ENCODE results near the gene PHKA2.

Gene PHKA2

GRCh38 chrX:18961686-18962085 lies 22.2 kb downstream of the PHKA2 start:
- Mint-ChIP-seq H3K27me3 (no peaks in the 10 kb centered on the region), H3K27ac (no peak overlapping the region), H3K36me3 (no peaks in the 10 kb centered on the region), H3K4me1 (ENCODE audit: low read depth) (peaks cover 25% of the 10 kb centered on the region), H3K4me3 (no peak overlapping the region), H3K9me3 (ENCODE audit: low read depth) (no peaks in the 10 kb centered on the region)

DNA sequence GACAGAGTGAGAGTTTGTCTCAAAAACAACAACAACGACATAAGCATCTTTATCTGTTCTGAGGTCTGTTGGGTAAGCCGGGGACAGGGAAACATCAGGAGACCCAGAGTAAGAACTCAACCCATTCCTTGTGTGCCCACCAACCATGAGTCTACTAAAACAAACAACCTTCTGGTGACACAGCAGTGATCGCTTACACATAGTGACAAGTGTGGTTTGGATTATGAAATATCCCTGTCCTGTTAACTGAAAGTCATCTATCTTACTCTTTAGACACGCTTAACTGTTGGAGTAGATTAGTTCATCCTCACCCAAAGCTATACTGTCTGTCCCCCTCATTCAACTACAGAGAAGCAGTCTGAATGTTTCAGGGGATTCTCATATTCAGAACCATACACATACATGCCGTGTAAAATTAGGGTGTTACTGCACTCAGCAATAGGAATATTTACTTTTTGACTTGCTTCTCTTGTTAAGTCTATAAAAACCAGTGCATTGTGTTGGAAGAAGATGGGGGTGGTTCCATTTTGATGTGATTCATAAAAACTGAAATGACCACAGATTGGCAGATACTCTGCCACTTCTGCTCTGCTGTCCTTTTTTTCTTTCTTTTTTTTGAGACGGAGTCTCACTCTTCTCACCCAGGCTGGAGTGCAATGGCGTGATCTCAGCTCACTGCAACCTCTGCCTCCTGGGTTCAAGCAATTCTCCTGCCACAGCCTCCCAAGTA lies 27.4 kb downstream of the PHKA2 start:
- no peak overlapping the region for H3K27ac Mint-ChIP-seq
- no peaks in the 10 kb centered on the region for H3K9me3 Mint-ChIP-seq (ENCODE audit: low read depth)
- H3K36me3 Mint-ChIP-seq = no peaks in the 10 kb centered on the region
- H3K4me1 Mint-ChIP-seq (ENCODE audit: low read depth) = peaks cover 11% of the 10 kb centered on the region
- H3K4me3 Mint-ChIP-seq = no peak overlapping the region
- H3K27me3 Mint-ChIP-seq = no peaks in the 10 kb centered on the region

GRCh38 chrX:18955676-18956075 lies 28.2 kb downstream of the PHKA2 start:
- H3K27ac Mint-ChIP-seq = no peak overlapping the region
- H3K4me3 Mint-ChIP-seq = no peak overlapping the region
- H3K36me3 Mint-ChIP-seq = no peaks in the 10 kb centered on the region
- H3K9me3 Mint-ChIP-seq (ENCODE audit: low read depth) = no peaks in the 10 kb centered on the region
- peaks cover 10% of the 10 kb centered on the region for H3K4me1 Mint-ChIP-seq (ENCODE audit: low read depth)
- no peaks in the 10 kb centered on the region for H3K27me3 Mint-ChIP-seq

DNA sequence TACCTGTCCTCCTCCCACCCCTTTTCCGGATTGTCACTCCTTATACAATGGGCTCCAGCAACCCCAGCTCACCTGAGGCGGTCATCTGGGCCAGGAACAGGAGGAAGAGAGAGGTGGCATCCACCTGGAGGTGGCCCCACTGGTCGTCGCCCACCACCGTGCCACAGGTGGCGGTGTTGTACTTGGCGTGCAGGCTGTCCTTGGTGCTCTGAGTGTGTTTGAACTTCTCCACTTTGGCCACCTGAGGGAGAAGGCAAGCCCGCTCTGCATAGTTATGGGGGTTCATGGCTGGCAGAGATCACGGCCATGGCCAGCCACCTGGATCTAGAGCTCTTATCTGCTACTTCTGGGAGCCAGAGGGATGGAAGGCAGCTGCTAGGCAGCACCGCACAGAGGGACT lies 32.9 kb downstream of the PHKA2 start:
- H3K36me3 Mint-ChIP-seq = peaks cover 5% of the 10 kb centered on the region
- H3K4me1 Mint-ChIP-seq (ENCODE audit: low read depth) = peaks cover 4% of the 10 kb centered on the region
- no peaks in the 10 kb centered on the region for H3K9me3 Mint-ChIP-seq (ENCODE audit: low read depth)
- no peaks in the 10 kb centered on the region for H3K27me3 Mint-ChIP-seq
- no peak overlapping the region for H3K27ac Mint-ChIP-seq
- no peak overlapping the region for H3K4me3 Mint-ChIP-seq

DNA sequence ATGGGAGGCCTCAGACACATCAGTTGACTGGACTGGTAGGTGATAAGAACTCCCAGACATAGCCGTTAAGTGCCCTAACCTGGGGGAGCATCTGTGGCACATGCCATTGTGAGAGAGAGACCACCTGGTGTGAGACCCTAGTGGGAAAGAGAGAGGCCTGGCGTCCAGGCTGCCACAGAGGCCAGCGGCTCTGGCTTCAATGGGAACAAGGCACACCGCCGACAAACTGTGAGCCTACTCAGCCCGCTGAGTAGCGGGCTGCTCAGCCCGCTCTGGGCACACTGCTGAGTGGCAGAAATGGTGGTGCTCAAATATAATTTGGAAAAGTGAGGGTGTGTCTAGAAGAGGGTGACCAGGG lies 34.0 kb downstream of the PHKA2 start:
- Mint-ChIP-seq H3K4me1 (ENCODE audit: low read depth) (no peaks in the 10 kb centered on the region), H3K4me3 (no peak overlapping the region), H3K27me3 (no peaks in the 10 kb centered on the region), H3K36me3 (peaks cover 5% of the 10 kb centered on the region), H3K9me3 (ENCODE audit: low read depth) (no peaks in the 10 kb centered on the region), H3K27ac (no peak overlapping the region)

DNA sequence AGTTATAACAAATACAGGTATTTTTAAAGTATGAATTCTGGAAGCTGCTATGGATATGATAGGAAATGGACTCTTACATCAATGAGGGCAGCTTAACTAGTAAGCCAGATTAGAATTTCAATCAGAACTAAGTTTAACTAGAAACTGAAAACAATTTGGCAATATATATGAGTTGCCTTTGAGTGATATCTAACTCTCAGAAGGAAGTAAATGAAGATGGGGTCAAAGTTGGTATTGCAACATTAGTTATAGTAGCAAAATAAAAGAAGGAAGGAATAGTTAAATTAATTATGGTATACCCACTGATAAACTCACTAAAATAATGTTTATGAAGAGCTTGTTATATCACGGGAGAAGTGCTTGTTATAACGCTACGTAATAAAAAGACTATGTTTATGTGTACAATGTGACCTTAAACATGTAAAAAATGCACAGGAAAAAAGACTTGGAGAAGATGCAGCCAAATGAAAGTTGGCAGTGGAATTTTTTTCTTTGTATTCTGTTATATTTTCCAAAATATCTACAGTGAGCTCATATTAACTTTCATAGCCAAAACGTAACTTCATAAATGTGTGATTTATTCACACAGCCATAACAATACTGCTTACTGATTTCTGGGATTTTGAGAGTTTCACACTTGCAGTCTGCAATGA lies 34.5 kb downstream of the PHKA2 start:
- no peak overlapping the region for H3K27ac Mint-ChIP-seq
- peaks cover 5% of the 10 kb centered on the region for H3K36me3 Mint-ChIP-seq
- H3K4me1 Mint-ChIP-seq (ENCODE audit: low read depth) = no peaks in the 10 kb centered on the region
- no peak overlapping the region for H3K4me3 Mint-ChIP-seq
- H3K27me3 Mint-ChIP-seq = no peaks in the 10 kb centered on the region
- no peaks in the 10 kb centered on the region for H3K9me3 Mint-ChIP-seq (ENCODE audit: low read depth)

- Mint-ChIP-seq H3K9me3 (ENCODE audit: low read depth) (no peaks in the 10 kb centered on the region), H3K36me3 (peaks cover 5% of the 10 kb centered on the region), H3K27me3 (no peaks in the 10 kb centered on the region), H3K4me3 (no peak overlapping the region), H3K4me1 (ENCODE audit: low read depth) (no peaks in the 10 kb centered on the region), H3K27ac (no peak overlapping the region)
Measured at GRCh38 chrX:18946611-18947010, 37.3 kb downstream of the PHKA2 start.

DNA sequence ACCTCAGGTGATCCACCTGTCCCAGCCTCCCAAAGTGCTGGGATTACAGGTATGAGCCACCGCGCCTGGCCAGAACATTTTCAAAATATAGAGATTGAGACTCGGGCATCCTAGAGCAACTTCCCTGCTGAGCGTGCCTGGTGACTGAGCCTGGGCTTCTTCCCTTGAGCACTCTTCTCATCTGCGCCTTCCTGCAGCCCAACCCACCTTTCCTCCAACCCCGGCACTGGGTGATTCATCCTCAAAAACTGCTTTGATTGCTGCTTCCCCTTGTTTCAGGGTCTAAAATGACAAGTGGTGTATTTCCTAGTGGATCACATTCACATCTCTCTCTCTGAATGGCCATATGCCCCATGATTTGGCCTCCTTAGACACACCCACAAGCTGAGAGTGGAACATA lies 37.8 kb downstream of the PHKA2 start:
- no peaks in the 10 kb centered on the region for H3K27me3 Mint-ChIP-seq
- H3K4me3 Mint-ChIP-seq = no peak overlapping the region
- no peak overlapping the region for H3K27ac Mint-ChIP-seq
- H3K4me1 Mint-ChIP-seq (ENCODE audit: low read depth) = no peaks in the 10 kb centered on the region
- no peaks in the 10 kb centered on the region for H3K9me3 Mint-ChIP-seq (ENCODE audit: low read depth)
- peaks cover 5% of the 10 kb centered on the region for H3K36me3 Mint-ChIP-seq

GRCh38 chrX:18945483-18945882 lies 38.4 kb downstream of the PHKA2 start:
- H3K27ac Mint-ChIP-seq = no peak overlapping the region
- H3K27me3 Mint-ChIP-seq = no peaks in the 10 kb centered on the region
- H3K4me3 Mint-ChIP-seq = no peak overlapping the region
- H3K36me3 Mint-ChIP-seq = peaks cover 5% of the 10 kb centered on the region
- H3K4me1 Mint-ChIP-seq (ENCODE audit: low read depth) = no peaks in the 10 kb centered on the region
- no peaks in the 10 kb centered on the region for H3K9me3 Mint-ChIP-seq (ENCODE audit: low read depth)

DNA sequence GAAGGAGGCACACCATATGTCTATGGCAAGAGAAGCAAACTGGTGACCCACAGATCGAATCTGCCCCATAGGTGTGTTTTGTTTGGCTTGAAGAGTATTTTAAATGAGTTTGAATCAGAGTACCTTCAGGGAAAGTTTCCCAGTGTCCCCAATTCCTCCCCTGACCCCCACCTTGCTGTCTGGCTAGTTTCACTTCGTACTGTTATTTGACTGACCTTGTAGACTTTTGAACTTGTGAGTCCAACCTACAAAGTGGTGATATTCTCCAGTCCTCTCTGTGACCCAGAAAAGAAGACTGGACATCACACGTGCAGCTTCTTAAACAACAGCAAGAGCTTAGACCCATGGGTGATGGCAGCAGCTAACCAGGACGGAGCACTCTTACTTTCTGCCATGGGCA lies 39.4 kb downstream of the PHKA2 start:
- no peaks in the 10 kb centered on the region for H3K27me3 Mint-ChIP-seq
- no peak overlapping the region for H3K4me3 Mint-ChIP-seq
- no peak overlapping the region for H3K27ac Mint-ChIP-seq
- H3K9me3 Mint-ChIP-seq (ENCODE audit: low read depth) = no peaks in the 10 kb centered on the region
- peaks cover 5% of the 10 kb centered on the region for H3K36me3 Mint-ChIP-seq
- H3K4me1 Mint-ChIP-seq (ENCODE audit: low read depth) = no peaks in the 10 kb centered on the region

GRCh38 chrX:18941896-18942295 lies 42.0 kb downstream of the PHKA2 start:
- Mint-ChIP-seq H3K4me3 (no peak overlapping the region), H3K36me3 (peaks cover 2% of the 10 kb centered on the region), H3K9me3 (ENCODE audit: low read depth) (no peaks in the 10 kb centered on the region), H3K27me3 (no peaks in the 10 kb centered on the region), H3K4me1 (ENCODE audit: low read depth) (no peaks in the 10 kb centered on the region), H3K27ac (no peak overlapping the region)

DNA sequence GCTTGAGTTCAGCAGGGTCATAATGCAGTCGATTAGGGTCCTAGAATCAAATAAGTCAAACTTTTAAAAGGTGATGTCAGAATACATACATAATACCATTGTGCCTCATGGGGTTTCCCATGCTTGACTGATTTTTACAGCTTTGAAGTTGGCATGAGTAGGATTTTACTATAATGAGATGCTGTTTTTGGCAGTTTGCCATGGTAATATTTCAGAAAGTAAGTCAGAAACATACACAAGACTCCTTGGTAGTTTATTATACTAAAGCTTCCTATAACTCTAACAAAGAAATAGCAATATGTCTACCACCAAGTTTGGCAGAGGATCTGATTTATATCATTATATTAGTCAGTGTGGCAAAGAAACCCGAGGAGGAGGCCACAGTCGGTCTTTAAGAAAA lies 45.2 kb downstream of the PHKA2 start:
- H3K9me3 Mint-ChIP-seq (ENCODE audit: low read depth) = no peaks in the 10 kb centered on the region
- H3K36me3 Mint-ChIP-seq = no peaks in the 10 kb centered on the region
- H3K4me1 Mint-ChIP-seq (ENCODE audit: low read depth) = no peaks in the 10 kb centered on the region
- no peak overlapping the region for H3K4me3 Mint-ChIP-seq
- no peak overlapping the region for H3K27ac Mint-ChIP-seq
- H3K27me3 Mint-ChIP-seq = no peaks in the 10 kb centered on the region

DNA sequence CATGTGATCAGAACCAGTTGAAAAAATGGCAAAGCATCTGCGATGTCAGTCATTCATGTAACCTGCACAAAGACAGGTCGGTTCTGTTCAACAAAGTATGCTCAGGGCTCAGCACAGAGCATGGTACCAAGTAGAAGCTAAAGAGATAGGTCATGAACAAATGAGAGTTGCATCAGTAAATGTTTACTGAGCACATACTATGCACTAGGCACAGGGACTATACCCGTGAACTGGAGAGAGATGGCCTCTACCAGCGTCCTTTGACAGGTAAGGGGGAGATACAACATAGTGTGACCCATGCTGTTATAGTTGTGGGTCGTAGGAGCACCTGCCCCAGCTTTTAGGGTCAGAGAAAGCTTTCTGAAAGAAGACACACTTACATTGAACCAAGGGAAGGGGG lies 46.7 kb downstream of the PHKA2 start:
- Mint-ChIP-seq H3K27me3 (no peaks in the 10 kb centered on the region), H3K4me1 (ENCODE audit: low read depth) (no peaks in the 10 kb centered on the region), H3K27ac (no peak overlapping the region), H3K36me3 (no peaks in the 10 kb centered on the region), H3K9me3 (ENCODE audit: low read depth) (no peaks in the 10 kb centered on the region), H3K4me3 (no peak overlapping the region)

DNA sequence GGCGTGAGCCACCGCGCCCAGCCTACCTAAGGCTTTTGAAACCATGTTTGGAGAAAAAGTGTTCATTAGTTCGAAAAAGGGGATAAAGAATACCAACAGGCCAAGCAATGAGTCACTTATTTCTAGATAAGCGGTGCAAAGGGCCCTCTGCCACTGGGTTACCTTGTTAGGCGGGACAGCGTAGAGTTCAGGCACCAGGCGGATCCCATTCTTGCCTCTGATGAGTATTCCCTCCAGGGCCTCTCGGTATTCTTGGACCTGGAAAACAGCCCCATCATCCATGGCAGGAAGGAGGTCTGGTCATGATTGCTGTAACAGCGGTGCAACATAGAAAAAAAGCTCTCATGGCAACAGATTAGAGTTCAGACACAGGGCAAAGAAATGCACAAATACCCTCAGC lies 48.0 kb downstream of the PHKA2 start:
- H3K9me3 Mint-ChIP-seq (ENCODE audit: low read depth) = no peaks in the 10 kb centered on the region
- H3K36me3 Mint-ChIP-seq = no peaks in the 10 kb centered on the region
- H3K4me3 Mint-ChIP-seq = no peak overlapping the region
- H3K27me3 Mint-ChIP-seq = no peaks in the 10 kb centered on the region
- H3K27ac Mint-ChIP-seq = no peak overlapping the region
- no peaks in the 10 kb centered on the region for H3K4me1 Mint-ChIP-seq (ENCODE audit: low read depth)

DNA sequence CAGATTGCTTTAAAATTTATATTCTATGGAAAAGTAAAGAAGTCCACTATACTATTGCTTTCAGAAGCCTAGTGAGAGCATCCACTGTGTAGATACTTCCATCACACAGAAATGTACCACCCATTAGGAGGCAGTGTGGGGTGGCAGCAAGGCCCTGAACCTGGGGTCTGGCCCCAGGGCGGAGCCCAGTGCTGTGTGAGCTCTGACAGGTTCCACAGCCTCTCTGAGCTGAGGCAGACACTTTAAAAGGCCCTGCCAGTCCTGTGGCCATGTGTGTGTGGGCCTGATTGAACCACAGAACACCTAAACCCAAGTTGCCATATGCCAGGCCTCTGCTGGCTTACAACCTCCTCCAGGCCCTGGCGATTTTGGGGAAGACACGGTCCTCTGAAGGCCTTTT lies 49.2 kb downstream of the PHKA2 start:
- no peaks in the 10 kb centered on the region for H3K27me3 Mint-ChIP-seq
- no peak overlapping the region for H3K27ac Mint-ChIP-seq
- H3K4me3 Mint-ChIP-seq = no peak overlapping the region
- no peaks in the 10 kb centered on the region for H3K9me3 Mint-ChIP-seq (ENCODE audit: low read depth)
- H3K36me3 Mint-ChIP-seq = no peaks in the 10 kb centered on the region
- no peaks in the 10 kb centered on the region for H3K4me1 Mint-ChIP-seq (ENCODE audit: low read depth)

- Mint-ChIP-seq H3K4me3 (no peak overlapping the region), H3K4me1 (ENCODE audit: low read depth) (no peaks in the 10 kb centered on the region), H3K27me3 (no peaks in the 10 kb centered on the region), H3K9me3 (ENCODE audit: low read depth) (no peaks in the 10 kb centered on the region), H3K36me3 (no peaks in the 10 kb centered on the region), H3K27ac (no peak overlapping the region)
Measured at GRCh38 chrX:18933617-18934016, 50.3 kb downstream of the PHKA2 start.

Data from activated naive CD8-positive, alpha-beta T cell (primary cell).